HG03460 (cell line): Measurements from ENCODE around the gene SEMA6C.
A peak's percentile ranks its signal among the peaks of the same experiment; 100 is the strongest.
"Not testable (repeated sequence)": the region's sequence is repeated elsewhere in the genome, so short reads cannot be mapped to it uniquely, and the experiment has no call there.

Experiments
- ATAC-seq: cut with Tn5 transposase; IDR thresholded peaks from one replicate; pipeline ENCODE4 v1.9.1; 2021; ENCODE audit not compliant: unreplicated experiment

Gene SEMA6C

DNA sequence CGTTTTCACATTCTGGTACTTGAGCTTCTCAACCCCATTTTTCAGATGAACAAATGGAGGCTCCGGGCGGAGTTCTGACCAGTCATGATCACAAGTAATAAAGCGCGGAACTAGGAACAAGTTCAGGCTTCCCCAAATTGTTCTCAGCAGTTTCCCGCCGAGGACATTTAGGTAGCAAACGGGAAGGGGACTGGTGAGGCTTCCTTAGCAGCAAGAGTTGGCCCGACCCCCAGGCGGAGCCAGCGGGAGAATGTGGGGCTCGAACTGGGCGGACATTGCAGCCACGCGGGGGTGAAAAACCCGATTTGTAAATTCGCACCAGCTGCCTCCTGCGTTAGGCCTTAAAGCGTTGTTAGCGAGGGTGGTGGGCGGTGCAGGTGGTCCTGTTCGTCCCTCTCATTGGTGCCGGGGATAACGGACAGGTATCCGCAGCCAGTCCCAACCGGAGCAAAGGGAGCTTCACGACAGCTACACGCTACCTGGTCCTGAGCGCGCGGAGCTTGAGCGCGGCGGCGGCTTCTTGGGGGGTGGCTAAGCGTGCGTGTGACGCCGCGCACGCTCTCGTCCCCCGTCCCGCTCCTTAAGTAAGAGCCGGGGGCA, 15.3 kb downstream of the SEMA6C start:
- ATAC-seq, result peak; percentile 66

DNA sequence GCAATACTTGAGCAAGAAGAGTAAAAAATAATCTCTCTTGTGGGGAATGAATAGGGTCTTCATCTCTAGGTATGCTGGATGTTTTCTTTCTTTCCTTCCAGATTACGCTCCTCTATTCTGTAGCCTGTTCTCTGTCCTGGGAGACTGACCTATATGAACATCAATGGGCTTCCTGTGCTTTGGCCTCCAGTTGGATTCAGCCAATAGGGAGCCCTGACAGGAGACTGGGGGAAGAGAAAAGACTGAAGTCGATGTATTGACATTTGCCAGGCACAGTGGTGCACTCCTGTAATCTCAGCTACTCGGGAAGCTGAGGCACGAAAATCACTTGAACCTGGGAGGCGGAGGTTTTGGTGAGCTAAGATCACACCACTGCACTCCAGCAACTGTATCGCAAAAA, 17.6 kb downstream of the SEMA6C start:
- no peak for ATAC-seq

DNA sequence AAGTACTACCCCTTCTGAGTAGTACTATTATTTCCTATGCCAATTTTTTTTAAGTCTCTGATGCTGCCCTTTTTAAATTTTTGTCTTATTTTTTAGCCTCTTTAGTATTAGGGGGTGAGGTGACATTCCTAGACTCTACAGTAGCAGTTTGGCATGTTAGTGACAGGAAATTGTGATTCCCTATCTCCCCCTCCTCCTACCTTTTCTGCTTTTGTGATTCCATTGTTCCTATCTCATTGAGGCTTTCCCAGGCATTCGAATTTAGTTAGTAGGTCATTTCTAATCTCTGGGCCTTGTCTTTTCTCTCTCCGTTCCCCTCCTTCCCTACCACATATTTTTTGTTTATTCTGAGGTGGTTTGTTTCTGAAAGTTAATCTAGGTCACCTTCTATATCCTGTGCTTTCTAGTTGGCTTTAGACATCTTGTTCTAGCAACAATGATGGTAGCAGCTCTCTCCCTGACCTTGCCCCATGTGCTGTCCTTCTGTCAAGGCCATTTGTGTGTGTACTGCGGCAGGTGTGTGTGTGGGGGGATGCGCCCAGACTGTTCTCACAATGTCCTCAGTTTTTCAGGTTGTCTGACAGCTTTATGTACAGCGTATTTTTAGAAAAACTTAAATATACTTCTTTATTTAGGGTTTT, 21.5 kb downstream of the SEMA6C start:
- ATAC-seq, result no peak

DNA sequence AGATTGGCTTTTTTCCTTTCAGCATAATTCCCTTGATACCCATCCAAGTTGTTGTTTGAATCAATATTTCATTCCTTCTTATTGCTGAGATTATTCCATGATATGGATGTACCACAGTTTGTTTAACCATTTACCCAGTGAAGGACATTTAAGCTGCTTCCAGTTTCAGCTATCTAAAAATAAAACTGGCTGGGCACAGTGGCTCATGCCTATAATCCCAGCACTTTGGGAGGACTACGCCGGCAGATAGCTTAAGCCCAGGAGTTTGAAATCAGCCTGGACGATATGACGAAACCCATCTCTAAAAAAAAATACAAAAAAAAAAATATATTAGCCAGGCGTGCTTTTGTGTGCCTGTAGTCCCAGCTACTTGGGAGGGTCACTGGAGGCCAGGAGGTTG, 32.6 kb downstream of the SEMA6C start:
- ATAC-seq, result no peak

DNA sequence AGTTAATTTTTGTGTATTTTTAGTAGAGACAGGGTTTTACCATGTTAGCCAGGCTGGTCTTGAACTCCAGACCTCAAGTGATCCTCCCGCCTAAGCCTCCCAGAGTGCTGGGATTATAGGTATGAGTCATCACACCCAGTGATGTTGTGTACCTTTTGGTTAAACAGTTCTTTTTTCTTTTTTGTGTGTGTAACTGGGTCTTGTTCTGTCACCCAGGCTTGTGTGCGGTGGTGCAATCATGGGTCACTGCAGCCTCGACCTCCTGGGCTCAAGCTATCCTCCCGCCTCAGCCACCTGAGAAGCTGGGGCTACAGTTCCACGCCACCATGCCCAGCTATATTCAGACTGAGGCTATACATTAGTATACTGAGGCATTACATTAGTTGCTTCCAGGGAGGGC, 38.1 kb downstream of the SEMA6C start:
- no peak for ATAC-seq

DNA sequence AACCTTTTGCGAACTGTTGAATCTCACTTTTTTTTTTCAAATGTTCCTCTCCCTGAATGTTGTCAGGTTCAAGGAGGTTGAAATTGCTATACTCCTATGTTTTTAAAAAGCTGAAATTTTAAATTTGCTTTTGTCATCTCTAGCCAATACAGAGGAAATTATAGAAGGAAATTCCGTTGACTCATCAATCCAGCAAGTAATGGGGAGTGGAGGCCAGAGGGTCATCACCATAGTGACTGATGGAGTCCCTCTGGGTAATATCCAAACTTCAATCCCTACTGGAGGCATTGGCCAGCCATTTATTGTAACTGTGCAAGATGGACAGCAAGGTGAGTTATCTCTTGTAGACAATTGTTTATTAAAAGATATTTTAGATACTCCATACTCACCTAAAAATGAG, 39.5 kb downstream of the SEMA6C start:
- ATAC-seq, result no peak

DNA sequence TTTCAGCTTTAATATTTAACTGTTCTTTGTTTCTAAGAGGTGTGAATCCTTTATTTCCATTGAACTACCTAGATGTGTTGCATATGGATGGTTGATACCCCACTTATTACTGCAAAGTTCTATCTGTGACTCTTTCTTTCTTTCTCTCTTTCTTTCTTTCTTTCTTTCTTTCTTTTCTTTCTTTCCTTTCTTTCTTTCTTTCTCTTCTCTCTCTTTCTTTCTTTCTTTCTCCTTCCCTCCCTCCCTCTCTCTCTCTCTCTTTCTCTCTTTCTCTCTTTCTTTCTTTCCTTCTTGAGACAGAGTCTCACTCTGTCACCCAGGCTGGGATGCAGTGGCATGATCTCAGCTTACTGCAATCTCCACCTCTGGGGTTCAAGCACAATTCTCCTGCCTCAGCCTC, 41.8 kb downstream of the SEMA6C start:
- ATAC-seq, result no peak

DNA sequence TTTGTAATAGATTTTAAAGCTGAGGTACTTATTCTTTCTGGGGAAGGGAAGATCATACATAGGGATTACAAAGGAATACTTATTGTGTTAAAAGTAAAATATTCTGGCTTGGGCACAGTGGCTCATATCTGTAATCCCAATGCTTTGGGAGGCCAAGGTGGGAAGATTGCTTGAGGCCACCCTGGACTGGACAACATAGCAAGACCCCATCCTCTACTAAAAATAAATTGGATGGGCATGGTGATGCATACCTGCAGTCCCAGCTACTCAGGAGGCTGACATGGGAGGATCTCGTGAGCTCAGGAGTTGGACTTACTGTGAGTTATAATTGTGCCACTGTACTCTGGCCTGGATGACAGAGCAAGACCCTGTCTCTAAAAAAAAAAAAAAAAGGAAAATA, 48.3 kb downstream of the SEMA6C start:
- no peak for ATAC-seq

DNA sequence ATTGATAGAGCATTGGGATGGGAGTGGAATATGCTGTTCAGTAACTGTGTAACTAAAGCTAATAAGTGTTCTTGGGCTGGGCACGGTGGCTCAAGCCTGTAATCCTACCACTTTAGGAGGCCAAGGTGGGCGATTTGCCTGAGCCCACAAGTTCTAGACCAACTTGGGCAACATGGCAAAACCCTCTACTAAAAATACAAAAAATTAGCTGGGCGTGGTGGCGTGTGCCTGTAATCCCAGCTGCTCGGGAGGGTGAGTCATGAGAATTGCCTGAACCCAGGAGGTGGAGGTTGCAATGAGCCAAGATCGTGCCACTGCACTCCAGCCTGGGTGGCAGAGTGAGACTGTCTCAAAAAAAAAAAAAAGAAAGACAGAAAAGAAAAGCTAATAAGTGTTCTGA, 49.0 kb downstream of the SEMA6C start:
- ATAC-seq, result not testable (repeated sequence)

DNA sequence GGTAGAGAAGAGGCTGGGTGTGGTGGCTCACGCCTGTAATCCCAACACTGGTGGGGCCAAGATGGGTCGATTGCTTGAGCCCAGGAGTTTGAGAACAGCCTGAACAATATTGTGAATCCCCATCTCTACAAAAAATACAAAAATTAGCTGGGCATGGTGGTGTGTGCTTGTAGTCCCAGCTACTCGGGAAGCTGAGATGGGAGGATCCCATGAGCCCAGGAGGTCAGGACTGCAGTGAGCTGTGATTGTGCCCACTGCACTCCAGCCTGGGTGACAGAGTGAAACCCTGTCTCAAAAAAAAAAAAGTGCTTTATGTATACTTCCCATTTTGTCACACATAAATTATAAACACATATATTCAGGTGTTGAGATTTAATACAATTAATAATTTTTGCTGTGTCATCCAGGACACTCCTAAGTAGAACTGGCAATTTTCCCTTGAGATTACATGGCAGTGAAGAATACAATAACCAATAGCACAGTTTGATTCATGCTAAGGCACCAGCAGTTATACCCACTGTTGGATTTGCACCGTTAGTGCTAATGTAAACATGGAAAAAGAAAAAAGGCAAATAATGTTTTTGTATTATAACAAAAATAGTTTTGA, 60.4 kb downstream of the SEMA6C start:
- no peak for ATAC-seq
